Epithelial cell of esophagus (primary cell): ENCODE measurements around the gene PIP5K1B.

Experiments
- DNase-seq: peaks from one replicate; pipeline ENCODE4 v3.0.0; 2010; ENCODE audit warnings: low read depth
- H3K4me3 ChIP-seq: 2 replicates; pipeline ENCODE4 v1.5.1; 2011; ENCODE audit warnings: mild to moderate bottlenecking, low read length, control low read depth
- CTCF ChIP-seq: IDR thresholded peaks from 2 replicates; pipeline ENCODE4 v1.5.1; 2011; ENCODE audit warnings: low read depth, mild to moderate bottlenecking, low read length, control low read depth, inconsistent platforms; ENCODE audit not compliant: insufficient read depth; ENCODE audit errors: missing control alignments

The PIP5K1B gene

DNA sequence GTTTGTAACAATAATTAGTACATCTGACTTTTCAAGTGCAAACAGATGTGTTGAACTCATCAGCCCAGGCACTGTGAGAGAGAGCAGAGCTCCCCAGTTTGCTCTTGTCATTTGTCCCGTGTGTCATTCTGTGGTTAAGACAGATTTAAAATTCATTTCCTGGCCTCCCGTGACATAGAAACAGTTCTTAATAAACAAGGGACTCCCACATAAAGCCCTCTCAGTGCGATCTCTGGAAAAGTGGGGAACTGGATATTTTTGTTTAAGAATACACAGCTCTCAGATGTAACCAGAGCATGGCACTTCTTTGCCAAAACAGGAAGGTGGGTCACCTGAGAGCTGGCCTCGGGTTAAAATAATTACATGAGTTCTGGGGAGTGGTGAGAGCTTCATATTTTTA lies 250.3 kb downstream of the PIP5K1B start:
- TF ChIP-seq CTCF: no peak
- H3K4me3 ChIP-seq: no peak overlapping the region
- no peak for DNase-seq

- H3K4me3 ChIP-seq: no peak overlapping the region
- no peak for TF ChIP-seq CTCF
These were observed 252.4 kb downstream of the PIP5K1B start for GRCh38 chr9:68957479-68957878.

DNA sequence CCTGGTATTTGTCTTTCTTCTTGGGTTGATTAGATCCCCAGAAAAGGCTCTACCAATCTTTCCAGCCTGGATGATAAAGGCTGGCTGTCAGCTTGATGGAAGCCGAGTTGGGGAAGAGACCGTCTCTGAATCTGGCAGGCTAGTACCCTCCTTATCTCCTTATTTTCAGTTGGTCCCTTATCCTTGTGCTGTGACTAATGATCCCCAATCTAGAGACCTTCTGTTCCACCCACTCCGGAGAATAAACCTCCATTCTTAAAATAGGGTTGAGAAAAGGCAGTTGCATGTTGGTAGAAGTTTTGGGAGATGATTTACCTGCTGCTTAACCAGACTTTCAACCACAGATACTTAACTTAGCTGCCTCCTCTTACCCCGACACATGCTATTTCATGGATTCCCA lies 256.5 kb downstream of the PIP5K1B start:
- DNase-seq: no peak
- no peak overlapping the region for H3K4me3 ChIP-seq
- no peak for TF ChIP-seq CTCF

More at GRCh38 chr9:68957479-68957878, 252.4 kb downstream of the PIP5K1B start:
- DNase-seq: no peak

- no peak for DNase-seq
- no peak overlapping the region for H3K4me3 ChIP-seq
- no peak for TF ChIP-seq CTCF
These were observed 258.4 kb downstream of the PIP5K1B start for GRCh38 chr9:68963416-68963815.

DNA sequence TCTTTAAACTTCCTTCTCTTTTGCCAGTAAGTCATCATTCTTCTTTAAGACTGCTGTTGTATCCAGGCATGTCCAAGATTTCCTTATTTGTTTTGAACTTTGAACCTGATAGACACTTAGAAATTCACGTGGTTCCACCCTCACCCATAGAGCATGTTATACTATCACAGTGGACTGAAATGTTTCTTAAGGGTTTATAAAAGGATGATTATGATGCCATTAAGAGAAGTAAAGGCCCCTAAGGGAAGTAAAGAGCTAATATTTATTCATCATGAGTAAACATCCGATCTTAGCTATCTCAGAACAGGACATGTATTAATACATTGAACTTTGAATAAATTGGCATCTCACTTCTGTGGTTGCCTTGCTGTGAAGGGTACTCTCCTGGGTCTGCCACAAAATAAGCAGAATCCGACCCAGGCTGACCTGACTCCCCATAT lies 259.1 kb downstream of the PIP5K1B start:
- no peak overlapping the region for H3K4me3 ChIP-seq
- no peak for DNase-seq
- TF ChIP-seq CTCF: no peak

GRCh38 chr9:68964765-68965164 lies 259.7 kb downstream of the PIP5K1B start:
- H3K4me3 ChIP-seq: no peak overlapping the region
- TF ChIP-seq CTCF: no peak
- no peak for DNase-seq

- H3K4me3 ChIP-seq: no peak overlapping the region
- no peak for DNase-seq
- TF ChIP-seq CTCF: no peak
These were observed 261.5 kb downstream of the PIP5K1B start for GRCh38 chr9:68966496-68966944.
